Measurements from ENCODE around the gene DCAF4.

DCAF4 gene

DNA sequence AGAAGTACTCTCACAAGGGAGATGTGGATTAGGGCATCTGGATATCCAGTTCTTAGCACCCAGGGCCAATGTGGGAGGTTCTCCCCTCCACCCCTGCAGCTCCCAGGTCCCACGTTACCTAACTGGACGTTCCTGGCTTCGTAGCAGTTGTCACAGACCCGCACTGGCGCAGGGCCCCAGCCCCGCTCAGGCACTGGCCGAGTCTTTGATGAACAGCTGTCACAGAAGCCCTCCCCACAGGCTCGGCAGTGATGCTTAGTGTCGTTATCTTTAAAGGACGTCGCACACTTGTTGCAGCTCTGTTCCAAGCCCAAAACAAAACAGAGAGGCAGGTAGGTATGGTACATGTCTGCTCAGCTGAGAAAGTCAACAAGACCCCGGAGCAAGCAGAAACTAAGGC is 48.4 kb downstream of the DCAF4 start:
- no peak overlapping the region for H3K27ac ChIP-seq (replicated peaks)
- H3K4me3 ChIP-seq (replicated peaks; ENCODE audit: insufficient read depth, low read length), result no peak overlapping the region
- DNase-seq (ENCODE audit: low read depth in 1 of 2, low spot score in 1 of 2), result no peak
- no peak for TF ChIP-seq GABPA (IDR thresholded peaks at IDR 0.05; ENCODE audit: low read depth)
- TF ChIP-seq, protein P1, sequence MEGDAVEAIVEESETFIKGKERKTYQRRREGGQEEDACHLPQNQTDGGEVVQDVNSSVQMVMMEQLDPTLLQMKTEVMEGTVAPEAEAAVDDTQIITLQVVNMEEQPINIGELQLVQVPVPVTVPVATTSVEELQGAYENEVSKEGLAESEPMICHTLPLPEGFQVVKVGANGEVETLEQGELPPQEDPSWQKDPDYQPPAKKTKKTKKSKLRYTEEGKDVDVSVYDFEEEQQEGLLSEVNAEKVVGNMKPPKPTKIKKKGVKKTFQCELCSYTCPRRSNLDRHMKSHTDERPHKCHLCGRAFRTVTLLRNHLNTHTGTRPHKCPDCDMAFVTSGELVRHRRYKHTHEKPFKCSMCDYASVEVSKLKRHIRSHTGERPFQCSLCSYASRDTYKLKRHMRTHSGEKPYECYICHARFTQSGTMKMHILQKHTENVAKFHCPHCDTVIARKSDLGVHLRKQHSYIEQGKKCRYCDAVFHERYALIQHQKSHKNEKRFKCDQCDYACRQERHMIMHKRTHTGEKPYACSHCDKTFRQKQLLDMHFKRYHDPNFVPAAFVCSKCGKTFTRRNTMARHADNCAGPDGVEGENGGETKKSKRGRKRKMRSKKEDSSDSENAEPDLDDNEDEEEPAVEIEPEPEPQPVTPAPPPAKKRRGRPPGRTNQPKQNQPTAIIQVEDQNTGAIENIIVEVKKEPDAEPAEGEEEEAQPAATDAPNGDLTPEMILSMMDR (IDR thresholded peaks at IDR 0.05; ENCODE audit: insufficient read depth, low read length), result no peak
- TF ChIP-seq POLR2AphosphoS5 (IDR thresholded peaks at IDR 0.05; ENCODE audit: low read depth), result no peak
- TF ChIP-seq, protein P2, sequence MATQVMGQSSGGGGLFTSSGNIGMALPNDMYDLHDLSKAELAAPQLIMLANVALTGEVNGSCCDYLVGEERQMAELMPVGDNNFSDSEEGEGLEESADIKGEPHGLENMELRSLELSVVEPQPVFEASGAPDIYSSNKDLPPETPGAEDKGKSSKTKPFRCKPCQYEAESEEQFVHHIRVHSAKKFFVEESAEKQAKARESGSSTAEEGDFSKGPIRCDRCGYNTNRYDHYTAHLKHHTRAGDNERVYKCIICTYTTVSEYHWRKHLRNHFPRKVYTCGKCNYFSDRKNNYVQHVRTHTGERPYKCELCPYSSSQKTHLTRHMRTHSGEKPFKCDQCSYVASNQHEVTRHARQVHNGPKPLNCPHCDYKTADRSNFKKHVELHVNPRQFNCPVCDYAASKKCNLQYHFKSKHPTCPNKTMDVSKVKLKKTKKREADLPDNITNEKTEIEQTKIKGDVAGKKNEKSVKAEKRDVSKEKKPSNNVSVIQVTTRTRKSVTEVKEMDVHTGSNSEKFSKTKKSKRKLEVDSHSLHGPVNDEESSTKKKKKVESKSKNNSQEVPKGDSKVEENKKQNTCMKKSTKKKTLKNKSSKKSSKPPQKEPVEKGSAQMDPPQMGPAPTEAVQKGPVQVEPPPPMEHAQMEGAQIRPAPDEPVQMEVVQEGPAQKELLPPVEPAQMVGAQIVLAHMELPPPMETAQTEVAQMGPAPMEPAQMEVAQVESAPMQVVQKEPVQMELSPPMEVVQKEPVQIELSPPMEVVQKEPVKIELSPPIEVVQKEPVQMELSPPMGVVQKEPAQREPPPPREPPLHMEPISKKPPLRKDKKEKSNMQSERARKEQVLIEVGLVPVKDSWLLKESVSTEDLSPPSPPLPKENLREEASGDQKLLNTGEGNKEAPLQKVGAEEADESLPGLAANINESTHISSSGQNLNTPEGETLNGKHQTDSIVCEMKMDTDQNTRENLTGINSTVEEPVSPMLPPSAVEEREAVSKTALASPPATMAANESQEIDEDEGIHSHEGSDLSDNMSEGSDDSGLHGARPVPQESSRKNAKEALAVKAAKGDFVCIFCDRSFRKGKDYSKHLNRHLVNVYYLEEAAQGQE (IDR thresholded peaks at IDR 0.05; ENCODE audit: insufficient replicate concordance, low read depth), result no peak
- no peak for TF ChIP-seq SPI1 (IDR thresholded peaks at IDR 0.05; ENCODE audit: borderline replicate concordance, low read depth)
- H3K27me3 ChIP-seq (ENCODE audit: insufficient read depth, poor library complexity, severe bottlenecking), result no peaks in the 10 kb centered on the region

DNA sequence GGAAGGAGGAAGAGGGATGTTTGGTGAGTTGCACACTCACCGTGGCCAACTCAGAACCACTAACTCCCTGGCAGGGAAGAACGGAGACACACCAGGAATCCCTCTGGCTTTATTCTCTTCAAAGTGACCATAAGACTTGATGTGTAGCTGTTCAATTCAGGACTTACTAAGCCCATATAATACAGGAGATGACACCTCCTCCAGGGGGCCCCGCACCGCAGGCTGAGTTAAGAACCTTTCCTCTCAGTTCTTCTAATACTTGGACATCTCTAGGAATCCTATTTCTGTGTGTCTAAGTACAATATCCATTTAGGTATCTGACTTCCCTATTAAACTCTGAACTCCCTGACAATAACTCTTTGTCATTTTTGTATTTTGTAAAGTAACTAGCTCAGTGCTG is 49.5 kb downstream of the DCAF4 start:
- DNase-seq (ENCODE audit: low read depth in 1 of 2, low spot score in 1 of 2), result no peak
- H3K4me3 ChIP-seq (replicated peaks; ENCODE audit: insufficient read depth, low read length), result no peak overlapping the region
- H3K27me3 ChIP-seq (ENCODE audit: insufficient read depth, poor library complexity, severe bottlenecking), result no peaks in the 10 kb centered on the region
- no peak overlapping the region for H3K27ac ChIP-seq (replicated peaks)
- TF ChIP-seq SPI1 (IDR thresholded peaks at IDR 0.05; ENCODE audit: borderline replicate concordance, low read depth), result no peak
- TF ChIP-seq, protein P1 (IDR thresholded peaks at IDR 0.05; ENCODE audit: insufficient read depth, low read length), result no peak
- TF ChIP-seq, protein P2 (IDR thresholded peaks at IDR 0.05; ENCODE audit: insufficient replicate concordance, low read depth), result no peak
- no peak for TF ChIP-seq POLR2AphosphoS5 (IDR thresholded peaks at IDR 0.05; ENCODE audit: low read depth)
- no peak for TF ChIP-seq GABPA (IDR thresholded peaks at IDR 0.05; ENCODE audit: low read depth)

DNA sequence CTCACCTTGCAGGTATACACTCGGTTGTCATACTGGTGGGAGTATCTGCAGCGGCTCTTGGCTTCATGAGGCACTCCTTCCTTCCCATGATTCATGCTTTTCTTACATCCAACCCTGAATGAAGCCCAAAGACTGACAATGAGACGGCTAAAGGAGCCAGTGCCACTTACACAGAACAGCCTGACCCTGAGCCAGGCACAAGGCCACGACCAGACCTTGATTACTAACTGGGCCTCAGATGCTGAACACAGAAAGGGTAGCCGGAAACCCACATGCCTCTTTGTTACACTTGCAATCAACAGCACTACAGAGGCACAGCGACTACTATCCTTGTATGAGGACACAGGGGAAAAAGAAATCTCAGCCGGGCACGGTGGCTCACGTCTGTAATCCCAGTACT is 52.6 kb downstream of the DCAF4 start:
- TF ChIP-seq, protein P2 (IDR thresholded peaks at IDR 0.05; ENCODE audit: insufficient replicate concordance, low read depth), result no peak
- no peak for TF ChIP-seq GABPA (IDR thresholded peaks at IDR 0.05; ENCODE audit: low read depth)
- TF ChIP-seq POLR2AphosphoS5 (IDR thresholded peaks at IDR 0.05; ENCODE audit: low read depth), result no peak
- TF ChIP-seq, protein P1 (IDR thresholded peaks at IDR 0.05; ENCODE audit: insufficient read depth, low read length), result no peak
- no peak for TF ChIP-seq SPI1 (IDR thresholded peaks at IDR 0.05; ENCODE audit: borderline replicate concordance, low read depth)
- Histone ChIP-seq H3K27ac (replicated peaks) (no peak overlapping the region), H3K27me3 (ENCODE audit: insufficient read depth, poor library complexity, severe bottlenecking) (no peaks in the 10 kb centered on the region), H3K4me3 (replicated peaks; ENCODE audit: insufficient read depth, low read length) (no peak overlapping the region)
- DNase-seq (ENCODE audit: low read depth in 1 of 2, low spot score in 1 of 2), result no peak

Data from HL-60 (cell line).